ENCODE results near the gene DGKI.

Gene DGKI

DNA sequence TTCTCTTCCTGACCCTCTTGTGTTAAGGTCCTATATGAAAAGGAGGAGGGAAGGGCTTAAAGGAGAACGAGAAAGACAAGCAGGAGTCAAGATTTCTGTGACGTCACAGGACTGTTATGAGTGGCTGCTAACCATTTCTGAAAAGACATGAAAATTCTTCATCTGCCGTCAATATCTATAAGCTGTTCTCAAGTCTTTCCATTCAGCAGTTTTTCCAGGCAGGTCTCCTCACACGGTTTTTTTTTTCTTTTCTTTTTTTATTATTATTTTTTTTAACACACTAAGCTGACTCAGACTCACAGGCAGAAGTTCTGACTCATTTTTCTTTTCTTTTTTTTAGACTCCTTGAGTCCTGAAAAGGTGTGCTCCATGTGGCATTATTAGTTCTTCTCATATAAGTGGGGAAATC lies 72.0 kb downstream of the DGKI start:
- no peak for DNase-seq

DNA sequence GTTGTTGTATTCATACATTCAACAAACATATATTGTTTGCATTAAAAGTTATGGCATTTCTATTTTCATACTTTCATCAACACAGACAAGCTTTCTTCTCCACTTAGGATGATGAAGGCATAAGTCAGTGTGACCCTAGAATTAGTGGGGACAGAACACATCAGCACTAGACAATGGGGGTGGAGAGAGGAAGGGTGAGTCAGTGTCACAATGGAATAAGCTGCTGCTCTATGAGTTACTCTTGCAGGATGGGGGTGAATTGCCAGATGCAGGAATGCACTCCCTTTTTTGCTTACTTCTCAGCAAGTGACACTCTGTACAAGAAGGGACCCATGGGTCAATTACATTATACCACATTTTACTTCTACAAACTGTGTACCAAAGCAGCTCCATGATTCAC lies 74.0 kb downstream of the DGKI start:
- DNase-seq, result no peak

- DNase-seq, result no peak
Observed at GRCh38 chr7:137772316-137772715, 74.5 kb downstream of the DGKI start.

DNA sequence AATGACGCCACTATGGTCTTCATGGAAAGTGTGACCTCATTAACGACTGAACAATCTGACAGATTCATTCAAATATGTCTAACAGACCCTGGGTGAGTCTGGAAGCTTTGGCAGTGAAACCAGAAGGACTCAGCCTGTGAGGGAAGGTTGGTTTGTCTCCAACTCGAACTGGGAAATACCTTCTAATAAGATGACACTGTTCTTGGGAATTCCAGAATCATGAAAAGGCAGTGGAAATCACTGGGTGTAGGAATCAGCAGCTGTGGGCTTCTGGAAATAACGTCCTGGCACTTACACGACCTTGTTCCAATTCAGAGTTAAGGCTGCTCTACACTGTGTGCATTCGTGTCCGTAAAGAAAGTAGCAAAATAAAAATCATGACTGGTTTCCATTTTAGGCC lies 75.1 kb downstream of the DGKI start:
- DNase-seq, result no peak

DNA sequence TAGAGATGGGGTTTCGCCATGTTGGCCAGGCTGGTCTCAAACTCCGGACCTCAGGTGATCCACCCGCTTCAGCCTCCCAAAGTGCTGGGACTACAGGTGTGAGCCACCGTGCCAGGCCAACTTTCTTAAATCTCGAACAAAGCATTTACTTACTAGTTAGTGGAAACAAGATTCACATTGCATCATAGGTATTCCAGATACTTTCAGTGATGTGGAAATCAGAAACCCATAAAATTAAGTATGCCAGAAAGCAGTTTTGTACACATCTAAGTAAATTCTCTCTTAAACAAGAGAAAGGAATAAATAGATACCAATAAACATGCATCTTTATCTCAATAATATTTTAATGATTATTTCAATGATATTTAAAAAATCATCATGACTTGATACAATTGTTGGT lies 75.5 kb downstream of the DGKI start:
- no peak for DNase-seq

DNA sequence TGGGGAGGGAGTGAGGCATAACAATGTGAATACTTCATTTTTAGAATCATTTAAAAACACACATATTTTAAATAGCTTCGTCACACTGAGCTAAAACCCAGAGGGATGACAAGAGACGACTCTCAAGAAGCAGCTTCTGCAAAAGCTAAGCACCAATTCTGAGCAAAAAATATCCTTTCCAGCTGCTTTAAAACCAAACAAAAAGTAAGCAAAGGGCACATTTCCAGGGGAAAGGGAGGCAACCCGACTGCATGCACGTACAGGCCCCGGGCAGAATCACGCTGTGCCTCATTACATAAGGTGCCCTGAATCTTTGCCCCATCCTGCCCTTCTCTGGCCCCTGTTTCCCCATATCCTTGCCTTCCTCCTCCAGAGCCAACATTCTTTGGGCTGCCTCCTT lies 78.4 kb downstream of the DGKI start:
- no peak for DNase-seq

- no peak for DNase-seq
Observed at GRCh38 chr7:137762334-137762733, 84.4 kb downstream of the DGKI start.

GRCh38 chr7:137760111-137760510 lies 86.7 kb downstream of the DGKI start:
- DNase-seq, result no peak

- no peak for DNase-seq
Observed at GRCh38 chr7:137757146-137757925, 89.4 kb downstream of the DGKI start.

- no peak for DNase-seq
Observed at GRCh38 chr7:137755846-137756651, 90.7 kb downstream of the DGKI start.

DNA sequence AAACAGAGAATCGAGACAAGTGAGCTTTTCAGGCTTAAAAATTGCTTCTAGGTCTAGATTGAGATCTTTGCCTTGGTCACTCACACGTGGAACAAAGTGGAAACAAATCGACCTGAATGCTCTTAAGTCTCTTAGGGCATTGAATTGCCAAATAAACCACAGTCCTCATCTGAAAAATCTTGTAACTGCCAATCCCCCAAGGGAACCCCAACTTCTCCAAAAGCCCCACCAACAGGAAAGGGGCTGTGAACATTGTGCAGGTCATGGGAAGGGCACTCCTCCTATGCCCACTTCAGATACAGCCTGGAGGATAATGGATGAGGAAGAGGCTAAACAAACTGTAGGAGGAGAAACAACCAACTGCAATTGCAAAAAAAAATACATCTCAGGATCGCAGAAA lies 91.3 kb downstream of the DGKI start:
- no peak for DNase-seq

DNA sequence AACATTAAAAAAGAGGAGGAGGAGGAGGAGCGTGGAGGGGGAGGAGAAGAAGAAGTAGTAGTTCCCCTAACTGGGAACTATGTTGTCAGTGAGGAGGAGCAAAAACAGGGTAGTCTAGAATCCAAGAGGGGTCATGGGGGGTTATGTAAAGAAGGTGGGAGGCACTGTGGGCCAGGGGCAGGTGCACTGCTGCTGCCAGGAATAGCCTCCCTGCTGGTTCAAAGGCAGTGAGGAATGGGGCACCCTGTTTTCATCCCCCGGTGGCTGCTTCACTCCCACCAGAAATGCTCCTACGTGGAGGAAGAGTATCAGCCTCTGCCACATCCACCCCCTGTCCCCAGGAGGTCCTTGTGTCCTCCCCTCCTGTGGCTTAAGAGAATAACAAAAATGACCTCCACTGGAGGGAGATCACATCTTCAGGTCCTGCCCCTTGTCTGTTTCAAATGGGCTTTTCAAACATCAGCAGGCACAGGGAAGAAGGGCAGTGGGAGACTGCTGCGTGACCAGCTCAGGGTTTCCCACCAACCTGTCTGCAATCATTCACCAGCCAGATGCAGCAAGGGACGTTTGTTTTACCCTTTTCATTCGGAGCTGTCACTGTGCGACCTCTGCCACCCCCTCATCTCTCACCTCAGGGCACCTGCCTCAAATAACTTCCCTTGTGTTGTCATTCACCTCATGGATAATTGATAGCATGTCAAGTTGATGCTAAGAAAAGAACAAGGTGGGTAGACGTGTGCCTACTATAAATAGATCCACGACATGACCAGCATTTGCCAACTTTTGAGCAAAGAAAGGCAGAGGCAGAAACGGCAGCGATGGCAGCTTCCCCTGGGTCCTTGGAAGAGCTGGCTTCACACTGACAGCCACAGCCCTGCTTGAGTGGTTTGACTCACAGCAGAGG lies 92.6 kb downstream of the DGKI start:
- DNase-seq, result no peak

GRCh38 chr7:137753575-137753947 lies 93.2 kb downstream of the DGKI start:
- DNase-seq, result no peak

GRCh38 chr7:137753067-137753466 lies 93.7 kb downstream of the DGKI start:
- DNase-seq, result no peak

DNA sequence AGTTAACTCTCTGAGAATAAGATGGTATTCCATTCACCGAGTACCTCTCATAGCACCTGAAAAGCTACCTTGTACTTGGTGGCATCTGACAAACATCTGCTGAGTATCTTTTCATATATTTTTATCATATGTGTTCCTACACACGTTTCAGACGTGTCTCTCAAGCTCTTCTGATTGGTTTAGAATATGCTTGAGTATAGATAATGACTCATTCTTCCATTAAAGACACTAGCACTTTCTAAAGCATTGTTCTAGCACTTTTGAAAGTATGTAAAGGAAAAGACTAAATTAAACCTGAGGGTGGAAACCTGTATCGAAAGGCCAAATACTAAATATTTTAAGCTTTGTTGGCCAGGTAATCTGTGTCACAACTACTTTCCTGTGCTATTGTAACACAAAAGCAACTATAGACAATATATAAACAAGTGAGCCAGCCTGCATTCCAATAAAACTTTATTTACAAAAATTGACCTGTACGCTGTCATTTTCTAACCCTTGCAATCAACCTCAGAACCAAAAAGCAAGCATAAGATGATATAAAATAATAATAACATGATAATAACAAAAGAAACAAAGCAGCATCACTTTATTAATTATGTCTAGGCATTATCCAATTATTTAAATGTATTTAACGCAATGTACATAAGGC lies 95.3 kb downstream of the DGKI start:
- no peak for DNase-seq

DNA sequence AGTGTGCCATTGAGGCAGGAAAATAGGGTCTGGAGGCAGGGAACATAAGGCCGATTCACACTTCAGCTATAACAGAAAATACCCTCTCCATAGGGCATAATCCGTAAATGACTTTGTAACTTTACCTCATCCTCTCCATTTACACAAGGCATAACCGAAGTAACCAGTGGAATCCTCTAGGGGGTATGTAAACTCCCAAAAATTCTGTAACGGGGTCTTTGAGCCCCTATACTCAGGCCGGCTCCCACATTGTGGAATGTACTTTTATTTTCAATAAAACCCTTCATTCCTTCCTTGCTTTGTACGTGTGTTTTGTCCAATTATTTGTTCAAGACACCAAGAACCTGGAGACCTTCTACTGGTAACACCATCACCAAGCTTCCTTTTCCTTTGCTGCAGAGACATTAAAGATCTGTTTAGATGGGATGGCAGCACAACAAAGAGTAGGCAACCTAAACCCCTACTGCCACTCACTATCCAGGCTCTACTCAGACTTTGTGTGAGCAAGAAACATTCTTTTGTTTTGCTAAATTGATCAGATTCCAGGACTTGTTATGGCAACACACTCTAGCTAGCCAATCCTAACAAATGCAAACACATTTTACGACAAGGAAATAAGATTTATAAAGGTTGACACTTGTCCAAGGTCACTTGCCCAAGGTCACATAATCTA lies 99.3 kb downstream of the DGKI start:
- DNase-seq, result no peak

- DNase-seq, result no peak
Observed at GRCh38 chr7:137743021-137743420, 103.8 kb downstream of the DGKI start.

DNA sequence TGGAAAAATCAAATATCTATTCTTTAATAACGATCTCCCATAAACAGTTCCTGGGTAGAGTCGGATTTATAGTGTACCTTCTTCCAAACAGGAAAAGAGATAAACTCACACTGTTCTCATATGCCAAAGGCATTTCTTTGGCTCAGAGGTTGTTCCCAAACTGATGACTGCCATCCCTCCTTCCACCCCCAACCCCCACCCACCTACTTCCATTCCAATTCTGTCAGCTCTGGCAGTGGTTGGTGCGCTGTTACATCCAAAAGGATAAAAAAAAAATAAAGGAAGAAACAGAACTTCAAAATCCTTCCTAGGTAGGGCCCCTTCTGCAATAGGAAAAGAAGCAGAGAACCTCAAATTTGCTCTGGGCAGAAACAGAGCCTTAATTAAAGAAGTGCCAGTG lies 104.7 kb downstream of the DGKI start:
- DNase-seq, result no peak

DNA sequence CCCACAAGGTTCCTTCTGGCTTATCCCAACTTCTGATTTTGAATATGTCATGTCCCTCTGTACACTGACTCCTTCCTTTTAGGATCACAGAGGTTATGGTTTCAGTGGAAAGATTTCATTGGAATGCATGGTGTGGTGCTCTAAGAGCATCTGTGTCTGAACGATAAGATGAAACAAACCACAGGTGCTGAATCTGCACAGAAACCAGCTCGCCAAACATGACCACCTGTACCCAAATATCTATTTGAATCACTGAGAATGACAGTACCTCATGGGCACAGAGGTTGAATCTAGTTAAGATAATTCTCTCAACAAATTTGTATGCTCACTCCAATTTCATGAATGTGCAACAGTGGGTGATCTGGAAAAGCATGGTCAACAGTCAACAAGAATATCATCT lies 105.3 kb downstream of the DGKI start:
- no peak for DNase-seq

DNA sequence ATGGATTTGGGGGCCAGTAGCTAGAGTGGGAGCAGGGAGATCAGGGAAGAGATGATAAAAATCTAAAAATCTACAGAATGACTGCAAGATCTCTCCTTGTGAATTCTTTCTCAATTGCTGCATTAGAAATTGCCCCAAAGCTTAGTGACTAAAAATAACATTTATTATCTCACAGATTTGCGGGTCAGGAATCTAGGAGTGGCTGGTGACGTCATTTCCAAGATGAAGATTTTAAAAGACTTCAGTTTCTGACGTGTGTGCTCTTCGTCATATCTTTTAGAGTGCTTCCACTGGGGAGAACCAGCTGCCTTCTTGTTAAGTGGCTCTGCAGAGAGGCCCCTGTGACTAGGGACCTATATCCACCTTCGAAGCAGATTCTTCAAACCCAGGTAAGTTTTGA lies 112.6 kb downstream of the DGKI start:
- DNase-seq, result no peak

- no peak for DNase-seq
Observed at GRCh38 chr7:137732168-137732567, 114.6 kb downstream of the DGKI start.

DNA sequence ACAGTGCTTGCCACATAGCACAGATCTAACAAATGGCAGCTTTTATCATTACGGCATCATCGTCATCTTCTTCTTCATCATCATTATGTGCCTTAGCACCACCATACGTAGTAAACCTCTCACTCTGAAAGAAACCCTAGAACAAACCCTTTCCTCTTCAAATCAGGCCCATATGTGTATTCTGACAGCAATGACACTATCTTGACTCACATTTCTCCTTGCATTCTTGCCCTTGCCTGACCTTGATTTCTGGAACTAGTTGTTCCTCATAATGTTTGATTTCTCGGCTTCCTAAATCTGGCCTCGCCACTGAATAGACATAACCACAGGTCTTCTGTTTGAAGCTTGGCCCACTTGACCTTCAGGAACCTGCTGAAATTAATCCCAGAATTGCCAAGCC lies 115.3 kb downstream of the DGKI start:
- DNase-seq, result no peak

Data from NCI-H1694 (cell line).